SK-N-SH (cell line): ENCODE results near the gene NMNAT2.

Experiments used
- CTCF ChIP-seq: fragments of 200-600 bp; sonication (generic); IDR thresholded peaks from 2 replicates; pipeline ENCODE4 v1.6.1; 2017; ENCODE audit warnings: antibody characterized with exemption, mild to moderate bottlenecking, moderate library complexity
- EP300 ChIP-seq, 2 experiments: IDR thresholded peaks; 2 replicates each; pipeline versions ENCODE4 v1.4.0 to v1.6.1; 2012; ENCODE audit warnings: borderline replicate concordance in 1 of 2, low read depth in 1 of 2, low read length in 1 of 2
- GATA2 ChIP-seq: sonication (generic); formaldehyde crosslinking; IDR thresholded peaks from 2 replicates; pipeline ENCODE4 v1.5.0; 2020; ENCODE audit warnings: mild to moderate bottlenecking, missing genetic modification reagents
- POLR2AphosphoS5 ChIP-seq: IDR thresholded peaks from 2 replicates; pipeline ENCODE4 v1.6.1; 2012; ENCODE audit warnings: low read depth, low read length
- RAD21 ChIP-seq: IDR thresholded peaks from 2 replicates; pipeline ENCODE4 v1.6.1; 2012; ENCODE audit warnings: mild to moderate bottlenecking, low read length
- SMC3 ChIP-seq: IDR thresholded peaks from 2 replicates; pipeline ENCODE4 v1.6.1; 2012; ENCODE audit warnings: low read depth, low read length, improper control_type of control experiment
- TAF1 ChIP-seq: IDR thresholded peaks from 2 replicates; pipeline ENCODE4 v1.6.1; 2012; ENCODE audit warnings: low read depth, mild to moderate bottlenecking, low read length, moderate library complexity, borderline replicate concordance
- TF ChIP-seq, protein P1 (sequence below): IDR thresholded peaks from 2 replicates; pipeline ENCODE4 v1.4.0; 2012; ENCODE audit warnings: low read depth, borderline replicate concordance

DNA sequence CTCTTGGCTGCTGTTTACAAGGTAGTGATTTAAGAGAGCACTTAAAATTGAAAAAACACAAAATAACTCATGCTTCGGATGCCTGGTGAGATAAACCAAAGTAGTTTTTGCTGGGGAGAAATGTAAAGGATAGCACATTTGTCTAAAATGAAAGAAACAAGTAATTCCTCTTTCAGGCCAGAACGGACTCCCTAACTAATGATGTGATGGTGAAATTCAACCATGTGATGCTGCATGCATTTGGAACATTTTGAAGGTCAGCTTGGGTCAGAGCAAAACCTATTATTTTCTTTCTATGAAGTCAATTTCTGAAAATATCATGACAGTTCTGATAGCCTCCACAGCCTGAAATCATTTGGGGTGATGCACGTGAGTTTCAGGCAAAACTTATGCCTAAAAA lies 27.6 kb downstream of the NMNAT2 start:
- TF ChIP-seq POLR2AphosphoS5 = no peak
- TF ChIP-seq EP300 (IDR thresholded peaks at IDR 0.05; ENCODE audit: borderline replicate concordance in 1 of 2, low read depth in 1 of 2, low read length in 1 of 2) = no peak
- TF ChIP-seq CTCF = no peak
- TF ChIP-seq SMC3 = no peak
- TF ChIP-seq, protein P1, sequence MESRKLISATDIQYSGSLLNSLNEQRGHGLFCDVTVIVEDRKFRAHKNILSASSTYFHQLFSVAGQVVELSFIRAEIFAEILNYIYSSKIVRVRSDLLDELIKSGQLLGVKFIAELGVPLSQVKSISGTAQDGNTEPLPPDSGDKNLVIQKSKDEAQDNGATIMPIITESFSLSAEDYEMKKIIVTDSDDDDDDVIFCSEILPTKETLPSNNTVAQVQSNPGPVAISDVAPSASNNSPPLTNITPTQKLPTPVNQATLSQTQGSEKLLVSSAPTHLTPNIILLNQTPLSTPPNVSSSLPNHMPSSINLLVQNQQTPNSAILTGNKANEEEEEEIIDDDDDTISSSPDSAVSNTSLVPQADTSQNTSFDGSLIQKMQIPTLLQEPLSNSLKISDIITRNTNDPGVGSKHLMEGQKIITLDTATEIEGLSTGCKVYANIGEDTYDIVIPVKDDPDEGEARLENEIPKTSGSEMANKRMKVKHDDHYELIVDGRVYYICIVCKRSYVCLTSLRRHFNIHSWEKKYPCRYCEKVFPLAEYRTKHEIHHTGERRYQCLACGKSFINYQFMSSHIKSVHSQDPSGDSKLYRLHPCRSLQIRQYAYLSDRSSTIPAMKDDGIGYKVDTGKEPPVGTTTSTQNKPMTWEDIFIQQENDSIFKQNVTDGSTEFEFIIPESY = no peak
- no peak for TF ChIP-seq GATA2 (CRISPR knock-in tag)
- TF ChIP-seq TAF1 = no peak
- no peak for TF ChIP-seq RAD21
